ENCODE data around the gene SP2.

DNA sequence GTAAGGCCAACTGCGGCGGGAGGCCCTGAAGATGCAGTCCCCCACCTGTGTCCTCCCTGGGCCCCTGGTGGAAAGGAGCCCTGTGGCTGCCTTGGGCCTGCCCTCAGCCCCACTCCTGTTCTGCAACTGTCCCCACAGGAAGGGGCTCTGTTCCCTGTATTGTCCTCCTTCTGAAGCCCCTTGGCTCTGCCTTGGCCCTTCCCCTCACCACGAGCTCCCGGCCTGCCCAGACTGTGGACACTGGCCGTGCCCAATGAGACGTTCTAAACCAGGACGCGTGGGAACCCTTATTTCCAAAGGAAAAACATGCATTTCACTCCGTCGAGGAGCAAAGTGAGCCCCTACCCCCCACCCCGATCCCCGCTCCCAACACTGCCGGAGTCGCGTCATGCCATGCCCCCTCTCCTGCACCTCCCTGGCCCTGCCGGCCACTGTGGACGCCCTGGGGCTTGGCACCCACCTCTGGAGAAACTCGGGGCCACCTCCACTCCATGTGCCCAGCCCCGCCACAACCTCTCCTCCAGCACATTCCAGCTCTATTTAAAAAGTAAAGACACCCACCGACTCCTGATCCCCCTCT lies 31.9 kb downstream of the SP2 start:
- TF ChIP-seq, protein P1, sequence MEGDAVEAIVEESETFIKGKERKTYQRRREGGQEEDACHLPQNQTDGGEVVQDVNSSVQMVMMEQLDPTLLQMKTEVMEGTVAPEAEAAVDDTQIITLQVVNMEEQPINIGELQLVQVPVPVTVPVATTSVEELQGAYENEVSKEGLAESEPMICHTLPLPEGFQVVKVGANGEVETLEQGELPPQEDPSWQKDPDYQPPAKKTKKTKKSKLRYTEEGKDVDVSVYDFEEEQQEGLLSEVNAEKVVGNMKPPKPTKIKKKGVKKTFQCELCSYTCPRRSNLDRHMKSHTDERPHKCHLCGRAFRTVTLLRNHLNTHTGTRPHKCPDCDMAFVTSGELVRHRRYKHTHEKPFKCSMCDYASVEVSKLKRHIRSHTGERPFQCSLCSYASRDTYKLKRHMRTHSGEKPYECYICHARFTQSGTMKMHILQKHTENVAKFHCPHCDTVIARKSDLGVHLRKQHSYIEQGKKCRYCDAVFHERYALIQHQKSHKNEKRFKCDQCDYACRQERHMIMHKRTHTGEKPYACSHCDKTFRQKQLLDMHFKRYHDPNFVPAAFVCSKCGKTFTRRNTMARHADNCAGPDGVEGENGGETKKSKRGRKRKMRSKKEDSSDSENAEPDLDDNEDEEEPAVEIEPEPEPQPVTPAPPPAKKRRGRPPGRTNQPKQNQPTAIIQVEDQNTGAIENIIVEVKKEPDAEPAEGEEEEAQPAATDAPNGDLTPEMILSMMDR (IDR thresholded peaks at IDR 0.05) = no peak
- no peak for TF ChIP-seq POLR2A (IDR thresholded peaks at IDR 0.05)
